ENCODE results near the gene PIK3C2G.

The PIK3C2G gene

GRCh38 chr12:18363321-18363720 is 102.0 kb downstream of the PIK3C2G start:
- no peak for TF ChIP-seq CTCF (IDR thresholded peaks at IDR 0.05; ENCODE audit: low read depth, low read length, missing control alignments)
- no peak for DNase-seq (ENCODE audit: low read depth)
- no peak overlapping the region for H3K4me3 ChIP-seq (ENCODE audit: low read depth, low read length)
- in situ Hi-C loops (cut with HindIII; ENCODE audit: low sequenced_read_pairs), result no loop called here

- no peak overlapping the region for H3K4me3 ChIP-seq (ENCODE audit: low read depth, low read length)
- no peak for TF ChIP-seq CTCF (IDR thresholded peaks at IDR 0.05; ENCODE audit: low read depth, low read length, missing control alignments)
- DNase-seq (ENCODE audit: low read depth), result no peak
- in situ Hi-C loops (cut with HindIII; ENCODE audit: low sequenced_read_pairs), result no loop called here
These were observed 107.3 kb downstream of the PIK3C2G start for GRCh38 chr12:18368594-18368993.

DNA sequence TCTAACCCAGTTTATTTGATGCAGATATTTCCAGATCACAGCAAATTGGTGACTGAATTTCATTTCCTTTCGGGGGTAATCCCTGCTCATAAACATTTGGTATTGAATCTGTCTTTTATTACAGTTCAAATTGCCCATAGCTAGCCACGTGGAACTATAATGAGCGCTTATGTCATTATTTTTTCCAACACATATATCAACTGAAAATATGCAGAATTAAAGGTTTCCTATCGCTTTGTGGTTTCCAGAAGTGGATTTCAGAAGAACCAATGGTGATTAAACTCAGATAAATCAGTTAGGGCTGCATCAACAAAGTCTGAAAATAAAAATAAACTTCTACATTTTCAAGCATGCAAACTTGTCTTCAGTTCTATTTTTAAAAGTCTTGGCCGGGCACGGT is 111.9 kb downstream of the PIK3C2G start:
- no peak for DNase-seq (ENCODE audit: low read depth)
- TF ChIP-seq CTCF (IDR thresholded peaks at IDR 0.05; ENCODE audit: low read depth, low read length, missing control alignments), result no peak
- in situ Hi-C loops (cut with HindIII; ENCODE audit: low sequenced_read_pairs), result no loop called here
- no peak overlapping the region for H3K4me3 ChIP-seq (ENCODE audit: low read depth, low read length)

GRCh38 chr12:18375131-18375530 is 113.8 kb downstream of the PIK3C2G start:
- TF ChIP-seq CTCF (IDR thresholded peaks at IDR 0.05; ENCODE audit: low read depth, low read length, missing control alignments), result no peak
- in situ Hi-C loops (cut with HindIII; ENCODE audit: low sequenced_read_pairs), result no loop called here
- no peak for DNase-seq (ENCODE audit: low read depth)
- no peak overlapping the region for H3K4me3 ChIP-seq (ENCODE audit: low read depth, low read length)

GRCh38 chr12:18375583-18375982 is 114.3 kb downstream of the PIK3C2G start:
- in situ Hi-C loops (cut with HindIII; ENCODE audit: low sequenced_read_pairs), result no loop called here
- no peak for DNase-seq (ENCODE audit: low read depth)
- TF ChIP-seq CTCF (IDR thresholded peaks at IDR 0.05; ENCODE audit: low read depth, low read length, missing control alignments), result no peak
- no peak overlapping the region for H3K4me3 ChIP-seq (ENCODE audit: low read depth, low read length)

DNA sequence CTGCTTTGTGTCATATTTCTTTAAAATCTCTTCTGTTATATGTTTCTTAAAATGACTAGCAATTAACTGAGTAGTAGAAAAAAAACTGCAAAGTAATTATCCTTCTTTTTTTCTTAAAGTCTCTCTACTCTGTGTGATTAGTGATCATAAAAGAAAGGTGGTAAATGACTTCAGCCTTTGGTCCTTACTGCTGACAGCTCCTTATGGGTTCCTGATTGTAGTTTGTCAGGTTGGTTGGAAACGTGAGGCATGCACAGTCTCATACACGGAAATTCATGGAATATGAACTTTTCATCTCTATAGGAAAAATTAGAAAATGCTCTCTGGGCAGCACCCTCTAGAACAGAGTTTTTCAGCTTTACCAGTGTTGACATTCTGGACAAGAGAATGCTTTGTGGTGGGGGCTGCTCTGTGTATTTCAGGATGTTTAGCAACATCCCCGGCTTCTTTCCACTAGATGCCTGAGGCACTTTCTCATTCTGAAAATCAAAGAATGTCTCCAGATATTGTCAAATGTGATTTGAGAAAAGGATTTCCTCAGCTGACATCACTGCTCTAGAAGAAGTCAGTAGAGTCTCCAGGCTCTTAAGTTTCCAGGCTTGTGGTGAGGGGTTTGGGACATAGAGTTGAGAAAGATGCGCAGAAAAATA is 121.0 kb downstream of the PIK3C2G start:
- DNase-seq (ENCODE audit: low read depth), result no peak
- in situ Hi-C loops (cut with HindIII; ENCODE audit: low sequenced_read_pairs), result loop anchor here (5.0 kb wide), 1 partner anchor 140 kb away; no protein-coding TSS in a partner anchor
- no peak for TF ChIP-seq CTCF (IDR thresholded peaks at IDR 0.05; ENCODE audit: low read depth, low read length, missing control alignments)
- no peak overlapping the region for H3K4me3 ChIP-seq (ENCODE audit: low read depth, low read length)

Measured in astrocyte of the cerebellum (primary cell).